Measurements from ENCODE around the gene SYT14.

- no peak for TF ChIP-seq EZH2 (IDR thresholded peaks at IDR 0.05; ENCODE audit: insufficient read depth, poor library complexity, severe bottlenecking)
- TF ChIP-seq EZH2phosphoT487 (IDR thresholded peaks at IDR 0.05; ENCODE audit: insufficient read depth, low read depth) = no peak
Measured at GRCh38 chr1:210201681-210202080, 263.7 kb downstream of the SYT14 start.

Data from GM23248 (cell line).